Osteoblast (primary cell): ENCODE measurements around the gene VPS16. TPM values are rescaled to one million over a fixed set of nuclear protein-coding genes. Genes with fewer than 3 reads are reported as not detected.

Source experiments
- DNase-seq: peaks from one replicate; pipeline ENCODE4 v3.0.0; 2011; ENCODE audit warnings: low spot score, mixed read lengths; ENCODE audit not compliant: insufficient read length; ENCODE audit errors: missing footprints
- H2AFZ ChIP-seq: 2 replicates; pipeline ENCODE4 v1.6.0; 2011; ENCODE audit warnings: mild to moderate bottlenecking, low read length
- H3K27ac ChIP-seq: 2 replicates; pipeline ENCODE4 v1.5.1; 2011; ENCODE audit warnings: mild to moderate bottlenecking, low read depth, low read length, moderate library complexity
- H3K27me3 ChIP-seq: 2 replicates; pipeline ENCODE4 v1.6.0; 2012; ENCODE audit warnings: mild to moderate bottlenecking, control low read depth, inconsistent platforms, low read length, moderate library complexity; ENCODE audit not compliant: insufficient read depth
- H3K36me3 ChIP-seq: 2 replicates; pipeline ENCODE4 v1.5.1; 2011; ENCODE audit warnings: mild to moderate bottlenecking, low read length, control low read depth, moderate library complexity; ENCODE audit not compliant: insufficient read depth
- H3K4me1 ChIP-seq: 2 replicates; pipeline ENCODE4 v1.5.1; 2011; ENCODE audit warnings: mild to moderate bottlenecking, low read length, control low read depth, moderate library complexity; ENCODE audit not compliant: insufficient read depth
- H3K4me2 ChIP-seq: 2 replicates; pipeline ENCODE4 v1.6.0; 2011; ENCODE audit warnings: mild to moderate bottlenecking, low read length; ENCODE audit not compliant: insufficient read depth
- H3K4me3 ChIP-seq: fragments of 200-600 bp; sonication (generic); 3 replicates; pipeline ENCODE4 v1.5.1; 2012; ENCODE audit warnings: mild to moderate bottlenecking, low read length, inconsistent platforms; ENCODE audit not compliant: insufficient read depth
- H3K79me2 ChIP-seq: 2 replicates; pipeline ENCODE4 v1.6.0; 2012; ENCODE audit warnings: mild to moderate bottlenecking, low read length, control low read depth, inconsistent platforms; ENCODE audit not compliant: insufficient read depth
- H3K9me3 ChIP-seq: 2 replicates; pipeline ENCODE4 v1.5.1; 2011; ENCODE audit warnings: low read depth, low read length, control low read depth
- H4K20me1 ChIP-seq: 2 replicates; pipeline ENCODE4 v1.6.0; 2012; ENCODE audit warnings: mild to moderate bottlenecking, low read length, control low read depth; ENCODE audit not compliant: insufficient read depth
- CTCF ChIP-seq: IDR thresholded peaks from 2 replicates; pipeline ENCODE4 v1.5.1; 2011; ENCODE audit warnings: mild to moderate bottlenecking, low read depth, low read length, moderate library complexity; ENCODE audit errors: extremely low read depth
- total RNA-seq: library from RNA; depleted of rRNA; stranded (reverse); fragments of >200 nt; gene quantifications from 2 replicates; pipeline ENCODE4 v1.2.3, GENCODE V29; 2012

Gene VPS16
- total RNA-seq, 1 donor: 36.2 TPM

GRCh38 chr20:2846698-2847097 is 6.2 kb downstream of the VPS16 start:
- H3K27me3 ChIP-seq: no peaks in the 10 kb centered on the region
- no peak overlapping the region for H3K4me3 ChIP-seq
- no peak for TF ChIP-seq CTCF
- H3K4me1 ChIP-seq: no peaks in the 10 kb centered on the region
- peaks cover 20% of the 10 kb centered on the region for H4K20me1 ChIP-seq
- no peak overlapping the region for H3K27ac ChIP-seq
- no peaks in the 10 kb centered on the region for H3K36me3 ChIP-seq
- DNase-seq: no peak
- H3K79me2 ChIP-seq: peaks cover 21% of the 10 kb centered on the region
- no peak overlapping the region for H2AFZ ChIP-seq
- no peak overlapping the region for H3K4me2 ChIP-seq
- H3K9me3 ChIP-seq: no peaks in the 10 kb centered on the region

GRCh38 chr20:2847802-2848201 is 7.3 kb downstream of the VPS16 start:
- Histone ChIP-seq H3K27me3 (no peaks in the 10 kb centered on the region), H3K27ac (no peak overlapping the region), H2AFZ (no peak overlapping the region), H3K4me2 (no peak overlapping the region), H3K9me3 (no peaks in the 10 kb centered on the region), H3K4me1 (peaks cover 4% of the 10 kb centered on the region), H3K79me2 (peaks cover 16% of the 10 kb centered on the region), H3K4me3 (no peak overlapping the region), H3K36me3 (no peaks in the 10 kb centered on the region), H4K20me1 (peaks cover 24% of the 10 kb centered on the region)
- no peak for DNase-seq
- TF ChIP-seq CTCF: no peak

GRCh38 chr20:2849529-2849928 is 9.0 kb downstream of the VPS16 start:
- no peak overlapping the region for H2AFZ ChIP-seq
- H3K36me3 ChIP-seq: no peaks in the 10 kb centered on the region
- no peaks in the 10 kb centered on the region for H3K9me3 ChIP-seq
- DNase-seq: no peak
- H3K79me2 ChIP-seq: peaks cover 5% of the 10 kb centered on the region
- H3K4me3 ChIP-seq: no peak overlapping the region
- TF ChIP-seq CTCF: no peak
- H3K4me2 ChIP-seq: no peak overlapping the region
- H3K27me3 ChIP-seq: no peaks in the 10 kb centered on the region
- H3K4me1 ChIP-seq: peaks cover 4% of the 10 kb centered on the region
- no peak overlapping the region for H3K27ac ChIP-seq
- peaks cover 25% of the 10 kb centered on the region for H4K20me1 ChIP-seq

- H3K27me3 ChIP-seq: no peaks in the 10 kb centered on the region
- no peaks in the 10 kb centered on the region for H3K9me3 ChIP-seq
- no peak for TF ChIP-seq CTCF
- H3K79me2 ChIP-seq: no peaks in the 10 kb centered on the region
- H3K27ac ChIP-seq: no peak overlapping the region
- no peak overlapping the region for H3K4me3 ChIP-seq
- peaks cover 29% of the 10 kb centered on the region for H4K20me1 ChIP-seq
- H3K4me1 ChIP-seq: peaks cover 4% of the 10 kb centered on the region
- no peak for DNase-seq
- H2AFZ ChIP-seq: no peak overlapping the region
- no peaks in the 10 kb centered on the region for H3K36me3 ChIP-seq
- no peak overlapping the region for H3K4me2 ChIP-seq
These were observed 10.5 kb downstream of the VPS16 start for GRCh38 chr20:2851086-2851485.
